HG03060 (cell line): ENCODE data around the gene ZNRF3.

Experiments used
- ATAC-seq: cut with Tn5 transposase; IDR thresholded peaks from one replicate; pipeline ENCODE4 v1.9.1; 2021; ENCODE audit warnings: low read depth, moderate number of reproducible peaks; ENCODE audit not compliant: unreplicated experiment

ZNRF3 gene

DNA sequence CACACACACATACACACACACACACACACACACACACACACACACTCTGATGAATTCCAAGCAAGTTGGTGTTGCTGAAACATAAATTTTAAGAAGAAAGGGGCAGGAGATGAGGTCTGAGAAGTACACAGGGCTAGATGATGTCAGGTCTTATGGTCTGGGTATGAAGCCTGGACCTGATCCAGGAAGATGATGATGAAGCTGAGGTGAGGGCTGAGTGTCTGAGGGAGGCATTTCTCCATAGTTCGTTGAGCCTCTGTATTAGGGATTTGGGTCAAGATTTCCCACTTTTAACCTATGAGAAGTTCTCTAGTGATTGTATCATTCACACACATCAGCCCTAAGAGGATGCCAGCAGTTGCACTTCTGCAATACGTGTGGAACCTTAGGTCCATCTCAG lies 222.1 kb downstream of the ZNRF3 start:
- no peak for ATAC-seq

DNA sequence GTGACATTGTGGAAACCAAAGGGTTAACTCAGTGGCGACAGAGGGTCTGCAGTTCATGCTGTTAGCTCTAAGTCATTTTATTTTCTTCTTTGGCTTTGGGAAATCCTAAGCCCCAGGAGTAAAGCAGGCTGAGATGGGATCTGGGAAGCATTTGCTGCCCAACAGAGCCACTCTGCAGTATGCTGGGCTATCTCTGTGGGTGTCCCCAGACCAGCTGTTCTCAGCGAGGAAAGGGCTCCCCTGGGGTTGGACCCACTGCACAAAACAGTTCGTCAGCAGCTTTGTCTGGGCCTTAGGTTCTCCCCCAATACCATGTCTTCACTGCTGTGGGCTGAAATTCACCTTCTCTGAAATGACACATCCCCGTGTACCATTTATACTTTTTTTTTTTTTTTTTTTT lies 223.5 kb downstream of the ZNRF3 start:
- no peak for ATAC-seq
